DMS53 treated with DMSO at 0.1 percent for 48 hours (cell line): ENCODE data around the gene PSMA2.
A peak's percentile ranks its signal among the peaks of the same experiment; 100 is the strongest.
"Not testable (repeated sequence)": the region's sequence is repeated elsewhere in the genome, so short reads cannot be mapped to it uniquely, and the experiment has no call there.

Experiments
- DNase-seq: peaks from one replicate; lab custom pipeline; 2025; ENCODE audit not compliant: unreplicated experiment; lab: John Stamatoyannopoulos, UW

PSMA2 gene

DNA sequence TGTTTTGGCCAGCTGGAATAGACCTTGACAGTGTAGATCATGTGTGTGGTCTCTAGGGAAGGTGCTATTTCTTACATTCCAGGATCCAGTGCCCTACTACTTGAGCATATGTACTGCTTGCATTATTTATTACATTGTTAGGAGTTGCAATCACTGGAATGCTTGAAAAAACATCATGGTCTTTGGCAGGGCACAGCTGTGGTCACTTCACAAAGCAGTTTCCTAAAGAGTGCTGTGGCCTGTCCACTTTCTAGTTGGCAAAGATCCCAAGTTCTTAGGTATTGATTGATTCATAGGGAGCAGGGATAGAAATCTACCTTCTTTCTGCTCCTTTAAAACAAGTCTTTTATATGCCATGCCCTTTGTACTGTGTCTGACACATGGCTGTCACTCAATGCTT lies 24.7 kb downstream of the PSMA2 start:
- DNase-seq = no peak

- DNase-seq = no peak
Observed at GRCh38 chr7:42906181-42906580, 25.8 kb downstream of the PSMA2 start.

DNA sequence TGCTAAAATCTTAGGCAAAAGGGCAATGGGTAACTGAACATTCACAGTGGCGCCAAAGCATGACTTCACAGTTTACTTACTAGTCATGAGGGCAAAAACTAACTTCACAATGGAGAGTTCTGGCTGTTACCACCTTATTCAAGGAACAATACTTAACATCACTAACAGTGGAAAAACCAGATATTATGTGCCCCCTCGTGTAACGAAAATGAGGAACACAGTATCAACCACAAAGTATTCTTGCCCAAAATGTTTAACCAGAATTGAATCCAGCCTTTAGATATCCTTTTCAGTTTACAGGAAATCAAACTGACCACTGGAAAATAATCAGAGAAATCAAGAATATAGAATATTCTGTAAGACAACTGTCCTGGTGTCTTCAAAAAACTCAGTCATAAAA lies 29.6 kb downstream of the PSMA2 start:
- DNase-seq = no peak

GRCh38 chr7:42900842-42901241 lies 31.1 kb downstream of the PSMA2 start:
- no peak for DNase-seq

GRCh38 chr7:42893346-42894240 lies 38.4 kb downstream of the PSMA2 start:
- peak; percentile 50 for DNase-seq

GRCh38 chr7:42886893-42887505 lies 45.0 kb downstream of the PSMA2 start:
- no peak for DNase-seq

- DNase-seq = peak; percentile 19
Observed at GRCh38 chr7:42886129-42886528, 45.8 kb downstream of the PSMA2 start.

DNA sequence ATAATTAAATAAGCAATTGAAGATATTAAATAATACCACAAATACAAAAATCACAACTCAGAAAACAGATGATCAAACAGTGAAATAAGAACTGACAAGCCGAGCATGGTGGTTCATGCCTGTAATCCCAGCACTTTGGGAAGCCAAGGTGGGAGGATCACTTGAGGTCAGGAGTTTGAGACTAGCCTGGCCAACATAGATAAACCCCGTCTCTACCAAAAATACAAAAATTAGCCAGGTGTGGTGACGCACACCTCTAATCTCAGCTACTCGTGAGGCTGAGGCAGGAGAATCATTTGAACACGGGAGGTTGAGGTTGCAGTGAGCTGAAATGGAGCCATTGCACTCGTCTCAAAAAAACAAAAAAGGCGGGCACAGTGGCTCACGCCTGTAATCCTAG lies 46.8 kb downstream of the PSMA2 start:
- DNase-seq = not testable (repeated sequence)

DNA sequence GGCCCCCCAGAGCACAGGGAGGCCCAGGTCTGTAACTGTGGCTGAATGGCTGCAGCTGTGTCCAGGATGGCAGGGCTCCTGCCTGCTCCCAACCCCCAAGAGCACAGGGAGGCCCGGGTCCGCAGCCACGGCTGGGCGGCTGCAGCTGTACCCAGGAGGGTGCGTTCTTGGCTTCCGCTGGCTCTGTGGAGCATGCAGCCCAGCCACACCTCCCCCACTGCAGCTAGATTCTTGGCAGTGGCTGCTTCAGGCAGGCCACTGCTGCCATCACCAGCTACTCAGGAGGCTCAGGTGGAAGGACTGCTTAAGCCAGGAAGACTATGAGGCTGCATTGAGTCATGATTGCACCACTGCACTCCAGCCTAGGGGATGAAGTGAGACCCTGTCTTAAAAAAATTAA lies 48.0 kb downstream of the PSMA2 start:
- DNase-seq = no peak

DNA sequence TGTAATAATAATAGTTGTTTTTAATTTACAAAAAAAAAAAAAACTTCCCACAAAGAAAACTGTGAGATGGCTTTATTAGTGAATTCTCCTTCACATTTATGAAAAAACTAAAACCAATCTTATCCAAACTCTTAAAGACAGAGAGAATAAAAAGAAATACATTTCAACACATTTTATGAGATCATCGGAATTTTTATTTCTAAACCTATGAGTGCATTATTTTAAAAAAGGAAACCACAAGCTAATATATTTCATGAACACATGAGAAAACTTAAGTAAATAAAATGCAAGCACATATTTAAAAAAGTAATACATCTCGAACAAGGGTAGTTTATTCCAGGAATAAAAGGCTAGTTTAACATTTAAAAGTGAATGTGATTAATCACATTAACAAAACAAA lies 51.6 kb downstream of the PSMA2 start:
- DNase-seq = no peak

DNA sequence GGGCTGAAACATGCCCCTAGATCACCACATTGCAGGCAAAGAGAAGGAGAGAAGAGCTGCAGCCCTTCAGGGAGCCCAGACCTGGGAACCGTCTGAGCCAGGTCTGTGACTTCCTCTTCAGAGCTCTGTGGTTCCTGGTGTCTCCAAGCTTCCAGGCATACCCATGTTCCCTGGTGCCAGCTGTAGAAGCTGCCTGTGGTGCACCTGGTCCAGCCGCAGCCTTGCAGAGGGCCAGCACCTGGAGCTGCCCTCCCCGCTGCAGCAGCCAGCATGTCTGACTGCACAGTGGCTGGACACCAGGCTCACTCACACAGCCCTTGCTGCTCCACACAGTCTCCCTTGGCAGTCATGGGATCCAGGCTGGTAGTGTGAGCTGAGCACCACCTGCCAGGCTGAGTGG lies 53.7 kb downstream of the PSMA2 start:
- no peak for DNase-seq

DNA sequence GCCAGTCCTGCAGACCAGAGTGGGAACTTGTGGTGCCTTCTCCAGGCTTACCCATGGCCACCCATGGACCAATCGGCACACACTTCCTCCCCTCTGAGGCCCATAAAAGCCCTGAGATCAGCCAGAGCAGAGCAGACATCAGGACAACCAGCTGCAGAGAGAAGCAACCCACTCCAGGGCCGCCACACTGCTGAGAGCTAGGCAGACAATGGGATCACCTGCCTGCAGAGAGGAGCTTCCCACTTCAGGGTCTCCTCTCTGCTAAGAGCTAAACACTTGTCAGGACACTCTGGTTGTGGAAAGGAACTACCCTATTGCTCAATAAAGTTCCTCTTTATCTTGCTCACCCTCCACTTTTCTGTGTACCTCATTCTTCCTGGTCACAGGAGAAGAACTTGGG lies 54.1 kb downstream of the PSMA2 start:
- no peak for DNase-seq

DNA sequence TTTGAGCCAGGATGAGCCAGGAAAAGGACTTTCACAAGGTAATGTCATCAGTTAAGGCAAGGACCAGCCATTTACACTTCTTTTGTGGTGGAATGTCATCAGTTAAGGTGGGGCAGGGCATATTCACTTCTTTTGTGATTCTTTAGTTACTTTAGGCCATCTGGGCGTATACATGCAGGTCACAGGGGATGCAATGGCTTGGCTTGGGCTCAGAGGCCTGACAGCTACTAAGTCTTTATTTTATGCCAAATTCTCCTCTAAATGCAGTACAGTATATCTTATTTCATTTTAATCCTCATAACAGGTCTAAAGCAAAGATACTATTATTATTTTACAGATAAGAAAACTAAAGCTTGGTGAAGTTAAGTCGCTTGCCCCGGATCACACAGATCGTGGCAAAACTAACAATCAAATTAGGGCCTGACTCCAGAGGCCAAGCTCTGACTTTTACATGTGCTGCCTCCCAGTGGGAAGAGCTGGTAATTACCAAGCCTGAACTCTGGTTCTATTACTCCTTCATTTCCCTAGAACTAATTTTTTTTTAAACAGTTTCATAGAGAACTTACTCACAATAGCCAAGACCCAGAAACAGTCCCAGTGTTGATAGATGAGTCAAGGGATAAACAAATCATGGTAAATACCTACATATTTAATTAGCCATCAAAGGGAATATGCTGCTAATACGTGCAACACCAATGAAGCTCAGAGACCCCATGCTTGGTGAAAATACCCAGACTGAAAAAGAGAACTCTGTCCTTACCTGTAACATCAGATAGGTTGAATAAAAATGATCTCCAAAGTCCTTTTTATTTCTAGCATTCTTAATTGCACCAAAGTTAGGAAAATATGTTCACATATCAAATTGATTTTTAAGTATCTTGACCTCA lies 55.5 kb downstream of the PSMA2 start:
- DNase-seq = peak; percentile 37

DNA sequence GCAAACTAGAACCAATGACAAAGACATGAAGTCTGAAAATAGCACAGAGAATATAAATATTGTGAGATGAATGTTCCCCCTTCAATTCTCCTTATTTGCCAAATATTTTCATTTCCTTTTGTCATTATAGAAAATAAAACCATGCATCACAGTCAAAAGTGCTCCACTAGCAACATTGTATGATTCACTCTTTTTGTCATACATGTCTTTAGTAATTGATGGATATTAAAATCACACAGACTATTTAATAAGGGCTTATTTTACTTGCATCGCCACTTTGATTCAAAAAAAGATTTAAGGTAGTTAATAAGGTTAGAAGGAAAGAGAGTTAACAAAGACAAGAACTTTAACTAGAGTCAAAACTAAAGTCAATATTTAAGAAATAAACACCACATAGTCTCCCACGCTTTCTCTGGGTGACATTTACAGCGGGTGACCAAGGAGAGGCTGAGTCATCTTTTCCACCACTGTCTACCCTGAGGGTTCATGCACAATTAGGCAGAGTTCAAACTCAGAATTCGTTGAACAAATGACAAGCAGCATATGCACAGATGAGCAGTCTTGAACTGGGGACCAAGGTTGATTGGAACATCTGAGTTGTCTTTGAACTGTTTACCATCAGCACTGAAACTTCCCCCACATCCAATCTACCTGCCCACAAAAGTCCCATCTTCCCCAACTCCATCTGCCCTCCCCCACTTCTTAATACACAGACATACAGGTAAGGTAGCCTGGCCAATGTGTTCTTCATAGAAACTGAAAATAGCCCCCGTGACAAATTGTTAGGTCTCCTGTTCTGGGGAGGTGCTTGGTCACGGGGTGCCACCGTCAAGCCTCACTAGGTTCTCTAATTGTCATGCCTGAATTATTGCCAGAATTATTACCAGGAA lies 62.6 kb downstream of the PSMA2 start:
- no peak for DNase-seq

DNA sequence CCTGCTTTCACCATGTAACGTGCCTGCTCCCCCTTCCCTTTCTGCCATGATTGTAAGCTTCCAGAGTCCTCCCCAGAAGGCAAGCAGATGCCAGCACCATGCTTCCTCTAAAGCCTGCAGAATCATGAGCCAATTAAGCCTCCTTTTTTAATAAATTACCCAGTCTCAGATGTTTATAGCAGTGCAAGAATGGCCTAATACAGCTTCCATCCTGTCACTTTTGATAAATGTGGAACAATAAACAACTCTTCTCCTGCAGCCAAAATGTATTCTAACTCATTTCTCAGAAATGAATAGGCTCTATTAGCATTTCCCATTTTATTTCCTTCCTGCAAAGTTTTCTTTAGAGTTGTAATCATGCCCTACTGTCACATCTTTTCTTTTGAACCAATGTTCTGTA lies 63.5 kb downstream of the PSMA2 start:
- DNase-seq = no peak
